GM18511 (cell line): ENCODE data around the gene UBE2L6.
"Not testable (repeated sequence)": the region's sequence is repeated elsewhere in the genome, so short reads cannot be mapped to it uniquely, and the experiment has no call there.

ENCODE experiments used
- ATAC-seq: cut with Tn5 transposase; IDR thresholded peaks from one replicate; pipeline ENCODE4 v1.9.1; 2021; ENCODE audit warnings: mild to moderate bottlenecking, moderate library complexity; ENCODE audit not compliant: unreplicated experiment

UBE2L6 gene

GRCh38 chr11:57566905-57567514 is 462 bp downstream of the UBE2L6 start:
- peak; percentile 3 for ATAC-seq

GRCh38 chr11:57566005-57566904 is 1.2 kb downstream of the UBE2L6 start:
- peak; percentile 59 for ATAC-seq

- no peak for ATAC-seq
These were observed 4.9 kb downstream of the UBE2L6 start for GRCh38 chr11:57562596-57562995.

- ATAC-seq, result no peak
These were observed 7.3 kb downstream of the UBE2L6 start for GRCh38 chr11:57560146-57560545.

GRCh38 chr11:57556041-57556440 is 11.4 kb downstream of the UBE2L6 start:
- no peak for ATAC-seq

GRCh38 chr11:57555393-57555792 is 12.1 kb downstream of the UBE2L6 start:
- ATAC-seq, result no peak

- ATAC-seq, result no peak
These were observed 15.0 kb downstream of the UBE2L6 start for GRCh38 chr11:57552479-57552878.

- no peak for ATAC-seq
These were observed 15.5 kb downstream of the UBE2L6 start for GRCh38 chr11:57551941-57552340.

- ATAC-seq, result no peak
These were observed 17.5 kb downstream of the UBE2L6 start for GRCh38 chr11:57549983-57550382.

GRCh38 chr11:57547854-57548377 is 19.6 kb downstream of the UBE2L6 start:
- peak; percentile 93 for ATAC-seq

GRCh38 chr11:57546869-57547475 is 20.5 kb downstream of the UBE2L6 start:
- peak; percentile 70 for ATAC-seq

GRCh38 chr11:57546451-57546850 is 21.0 kb downstream of the UBE2L6 start:
- no peak for ATAC-seq

GRCh38 chr11:57545883-57546282 is 21.6 kb downstream of the UBE2L6 start:
- ATAC-seq, result no peak

- no peak for ATAC-seq
These were observed 22.9 kb downstream of the UBE2L6 start for GRCh38 chr11:57544566-57544965.

- ATAC-seq, result no peak
These were observed 23.9 kb downstream of the UBE2L6 start for GRCh38 chr11:57543593-57543992.

- no peak for ATAC-seq
These were observed 24.9 kb downstream of the UBE2L6 start for GRCh38 chr11:57542582-57542981.

- ATAC-seq, result no peak
These were observed 26.3 kb downstream of the UBE2L6 start for GRCh38 chr11:57541169-57541568.

- ATAC-seq, result no peak
These were observed 28.1 kb downstream of the UBE2L6 start for GRCh38 chr11:57539342-57539741.

GRCh38 chr11:57536947-57537619 is 30.4 kb downstream of the UBE2L6 start, which contains the start of gene SMTNL1:
TSS of gene SMTNL1 (plus strand) at chr11:57537595. CDS start at chr11:57542643, 5,048 bp downstream.
- no peak for ATAC-seq

GRCh38 chr11:57534449-57534848 is 33.0 kb downstream of the UBE2L6 start:
- ATAC-seq, result not testable (repeated sequence)
